Fibroblast of the aortic adventitia (primary cell): ENCODE results near the gene LY6G5C. TPM values are rescaled to one million over a fixed set of nuclear protein-coding genes. Genes with fewer than 3 reads are reported as not detected.

Experiments
- DNase-seq: peaks from one replicate; pipeline ENCODE4 v3.0.0-alpha.2; 2010; ENCODE audit warnings: low read depth
- H3K4me3 ChIP-seq: 2 replicates; pipeline ENCODE4 v1.5.1; 2011; ENCODE audit warnings: low read depth, mild to moderate bottlenecking, control low read depth, low read length, moderate library complexity
- total RNA-seq: library from RNA; depleted of rRNA; stranded (reverse); fragments of >200 nt; gene quantifications from 2 replicates; pipeline ENCODE4 v1.2.3, GENCODE V29; 2012; ENCODE audit warnings: low replicate concordance
- TF ChIP-seq, protein P1 (sequence below): IDR thresholded peaks from 2 replicates; pipeline ENCODE4 v1.5.1; 2011; ENCODE audit warnings: mild to moderate bottlenecking, low read length, control low read depth, inconsistent platforms; ENCODE audit not compliant: insufficient read depth

The LY6G5C gene
- total RNA-seq, 1 donor = 1.1 TPM

DNA sequence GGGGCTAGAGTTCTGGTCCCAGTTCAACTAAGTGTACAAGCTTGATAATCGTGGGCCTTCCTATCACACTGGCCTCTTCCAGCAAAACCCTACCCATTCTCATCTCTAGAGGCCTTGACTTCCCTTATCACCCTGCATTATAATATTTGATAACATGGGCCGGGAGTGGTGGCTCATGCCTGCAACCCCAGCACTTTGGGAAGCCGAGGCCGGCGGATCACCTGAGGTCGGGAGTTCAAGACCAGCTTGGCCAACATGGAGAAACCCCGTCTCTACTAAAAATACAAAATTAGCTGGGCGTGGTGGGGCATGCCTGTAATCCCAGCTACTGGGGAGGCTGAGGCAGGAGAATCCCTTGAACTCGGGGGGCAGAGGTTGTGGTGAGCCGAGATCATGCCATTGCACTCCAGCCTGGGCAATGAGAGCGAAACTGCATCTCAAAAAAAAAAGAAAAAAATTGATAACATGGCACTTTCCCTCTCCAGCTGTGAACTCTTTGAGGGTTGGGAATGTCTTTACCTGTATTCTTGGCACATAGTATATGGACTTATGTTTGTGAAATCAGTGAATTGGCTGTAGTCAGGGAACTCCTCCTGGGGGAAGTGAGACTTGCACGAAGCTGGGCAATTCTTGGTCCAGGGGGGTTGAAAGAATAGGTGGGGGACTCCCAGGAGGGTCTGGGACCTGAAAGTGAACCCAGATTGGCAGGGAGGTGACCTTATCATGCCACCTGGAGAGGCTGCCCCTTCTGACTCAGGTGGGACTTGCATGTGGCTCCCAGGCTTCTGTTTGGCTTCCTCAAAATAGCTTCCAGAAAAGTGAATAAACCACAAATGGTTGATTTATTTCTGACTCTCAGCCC lies 19.4 kb downstream of the LY6G5C start:
- no peak for DNase-seq

GRCh38 chr6:31660381-31661261 lies 20.2 kb downstream of the LY6G5C start, which contains the start of gene C6orf47:
Gene C6orf47, minus strand, starts transcription at chr6:31660778. Its CDS starts 831 bp downstream, at chr6:31659947.
- TF ChIP-seq, protein P1, sequence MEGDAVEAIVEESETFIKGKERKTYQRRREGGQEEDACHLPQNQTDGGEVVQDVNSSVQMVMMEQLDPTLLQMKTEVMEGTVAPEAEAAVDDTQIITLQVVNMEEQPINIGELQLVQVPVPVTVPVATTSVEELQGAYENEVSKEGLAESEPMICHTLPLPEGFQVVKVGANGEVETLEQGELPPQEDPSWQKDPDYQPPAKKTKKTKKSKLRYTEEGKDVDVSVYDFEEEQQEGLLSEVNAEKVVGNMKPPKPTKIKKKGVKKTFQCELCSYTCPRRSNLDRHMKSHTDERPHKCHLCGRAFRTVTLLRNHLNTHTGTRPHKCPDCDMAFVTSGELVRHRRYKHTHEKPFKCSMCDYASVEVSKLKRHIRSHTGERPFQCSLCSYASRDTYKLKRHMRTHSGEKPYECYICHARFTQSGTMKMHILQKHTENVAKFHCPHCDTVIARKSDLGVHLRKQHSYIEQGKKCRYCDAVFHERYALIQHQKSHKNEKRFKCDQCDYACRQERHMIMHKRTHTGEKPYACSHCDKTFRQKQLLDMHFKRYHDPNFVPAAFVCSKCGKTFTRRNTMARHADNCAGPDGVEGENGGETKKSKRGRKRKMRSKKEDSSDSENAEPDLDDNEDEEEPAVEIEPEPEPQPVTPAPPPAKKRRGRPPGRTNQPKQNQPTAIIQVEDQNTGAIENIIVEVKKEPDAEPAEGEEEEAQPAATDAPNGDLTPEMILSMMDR = no peak
- peak; percentile 74 for DNase-seq
- peak within 1 kb of the TSS; percentile 96 for H3K4me3 ChIP-seq

More for the DNA sequence above, 19.4 kb downstream of the LY6G5C start:
- TF ChIP-seq, protein P1 = no peak
- H3K4me3 ChIP-seq = peak overlapping the region; percentile 96

DNA sequence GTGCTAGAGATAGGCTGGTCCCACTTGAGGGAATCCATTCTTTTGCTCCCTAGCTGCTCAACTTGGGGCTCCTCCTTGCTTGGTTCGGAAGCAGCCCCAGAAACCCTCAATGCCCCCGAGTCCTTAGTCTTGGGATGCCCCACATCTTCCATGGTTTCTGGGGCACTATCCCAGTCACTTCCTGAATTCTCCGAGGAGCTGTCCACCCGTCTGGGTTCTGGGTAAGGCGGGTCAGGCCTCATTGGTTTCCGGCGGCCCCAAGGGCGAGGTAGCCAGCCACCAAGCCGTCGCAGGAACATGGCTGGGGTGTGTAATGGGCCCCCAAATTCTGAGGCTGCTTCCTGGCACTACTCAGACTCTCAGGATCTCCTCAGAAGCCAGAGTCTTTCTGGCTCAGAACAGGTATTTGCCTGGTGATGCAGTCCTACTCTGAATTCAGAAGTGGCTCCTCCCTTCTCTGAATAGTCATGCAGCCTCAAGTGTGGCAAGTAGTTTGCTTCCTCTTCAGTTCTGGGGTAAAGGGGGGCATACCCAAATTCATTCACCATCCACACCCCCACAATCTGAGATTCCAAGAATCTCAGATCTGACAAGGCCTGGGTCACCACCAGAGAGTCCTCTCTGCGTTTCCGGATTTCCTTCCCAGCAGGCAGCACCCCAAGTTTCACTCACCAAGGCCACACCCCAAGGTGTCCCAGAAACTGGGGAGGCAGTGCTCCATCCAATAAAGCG lies 21.1 kb downstream of the LY6G5C start:
- TF ChIP-seq, protein P1 = no peak
- DNase-seq = peak; percentile 33

GRCh38 chr6:31658983-31659648 lies 21.8 kb downstream of the LY6G5C start:
- peak overlapping the region; percentile 96 for H3K4me3 ChIP-seq
- no peak for DNase-seq
- TF ChIP-seq, protein P1 = no peak

More for the DNA sequence above, 21.1 kb downstream of the LY6G5C start:
- peak overlapping the region; percentile 96 for H3K4me3 ChIP-seq

- no peak overlapping the region for H3K4me3 ChIP-seq
Measured at GRCh38 chr6:31658158-31658688, 22.6 kb downstream of the LY6G5C start.

More at GRCh38 chr6:31658158-31658688, 22.6 kb downstream of the LY6G5C start:
- DNase-seq = no peak
- TF ChIP-seq, protein P1 = no peak
